GM23338 (cell line): Measurements from ENCODE around the gene IL1A. TPM values are rescaled to one million over a fixed set of nuclear protein-coding genes. Genes with fewer than 3 reads are reported as not detected.

Source experiments
- ATAC-seq: fragments of 200-7000 bp; cut with Tn5 transposase; 3 replicates; pipeline ENCODE4 v1.9.1; 2020
- DNase-seq: peaks from one replicate; pipeline ENCODE4 v3.0.0-alpha.2; 2015; ENCODE audit warnings: low spot score
- H2AFZ ChIP-seq: fragments of 200-600 bp; sonication (generic); 2 replicates; pipeline ENCODE4 v1.8.0; 2016; ENCODE audit warnings: antibody characterized with exemption, mild to moderate bottlenecking, moderate library complexity
- H3F3A ChIP-seq: fragments of 200-600 bp; sonication (generic); replicated peaks from 2 replicates; pipeline ENCODE4 v1.8.0; 2017; ENCODE audit warnings: antibody characterized with exemption, mixed run types, low read depth
- H3K27ac ChIP-seq: fragments of 200-600 bp; sonication (generic); 2 replicates; pipeline ENCODE4 v1.6.1; 2016; ENCODE audit warnings: low read depth
- H3K27me3 ChIP-seq: fragments of 200-600 bp; sonication (generic); 2 replicates; pipeline ENCODE4 v1.8.0; 2016; ENCODE audit warnings: mild to moderate bottlenecking, mixed run types, moderate library complexity; ENCODE audit not compliant: insufficient read depth
- H3K36me3 ChIP-seq: fragments of 200-600 bp; sonication (generic); 2 replicates; pipeline ENCODE4 v1.8.0; 2016; ENCODE audit warnings: mild to moderate bottlenecking; ENCODE audit not compliant: insufficient read depth
- H3K4me1 ChIP-seq: fragments of 200-600 bp; sonication (generic); 2 replicates; pipeline ENCODE4 v1.8.0; 2016; ENCODE audit warnings: mild to moderate bottlenecking, moderate library complexity; ENCODE audit not compliant: insufficient read depth
- H3K4me2 ChIP-seq: fragments of 200-600 bp; sonication (generic); 2 replicates; pipeline ENCODE4 v1.7.1; 2017; ENCODE audit warnings: mixed run types
- H3K4me3 ChIP-seq: fragments of 200-600 bp; sonication (generic); 2 replicates; pipeline ENCODE4 v1.6.1; 2016; ENCODE audit warnings: mixed run types
- H3K79me2 ChIP-seq: fragments of 200-600 bp; sonication (generic); replicated peaks from 2 replicates; pipeline ENCODE4 v1.8.0; 2017; ENCODE audit warnings: mild to moderate bottlenecking; ENCODE audit not compliant: insufficient read depth
- H3K9me2 ChIP-seq: fragments of 200-600 bp; sonication (generic); 2 replicates; pipeline ENCODE4 v1.8.0; 2017; ENCODE audit not compliant: insufficient read depth
- H4K20me1 ChIP-seq: fragments of 200-600 bp; sonication (generic); replicated peaks from 2 replicates; pipeline ENCODE4 v1.8.0; 2017; ENCODE audit warnings: mild to moderate bottlenecking; ENCODE audit not compliant: insufficient read depth
- H3K27ac Mint-ChIP-seq: 2 replicates; pipeline ENCODE4 v1.8.0; 2020; ENCODE audit warnings: inconsistent platforms, mild to moderate bottlenecking, moderate library complexity, mixed read lengths
- H3K27me3 Mint-ChIP-seq: 3 replicates; pipeline ENCODE4 v1.8.0; 2022; ENCODE audit warnings: low read depth, mild to moderate bottlenecking, moderate library complexity, mixed read lengths, inconsistent platforms; ENCODE audit not compliant: insufficient read depth, poor library complexity
- H3K36me3 Mint-ChIP-seq: 3 replicates; pipeline ENCODE4 v1.8.0; 2021; ENCODE audit warnings: low read depth, mild to moderate bottlenecking, inconsistent platforms, moderate library complexity, mixed read lengths
- H3K4me1 Mint-ChIP-seq: 3 replicates; pipeline ENCODE4 v1.8.0; 2020; ENCODE audit warnings: mild to moderate bottlenecking, inconsistent platforms, mixed read lengths
- H3K4me3 Mint-ChIP-seq: 3 replicates; pipeline ENCODE4 v1.8.0; 2021; ENCODE audit warnings: moderate library complexity, mild to moderate bottlenecking, inconsistent platforms, mixed read lengths
- H3K9me3 Mint-ChIP-seq: 3 replicates; pipeline ENCODE4 v1.8.0; 2020; ENCODE audit warnings: moderate library complexity, mild to moderate bottlenecking, inconsistent platforms, mixed read lengths
- CREB1 ChIP-seq: fragments of 250-450 bp; sonication (Bioruptor Pico); IDR thresholded peaks from 2 replicates; pipeline ENCODE4 v1.5.0; 2020; ENCODE audit warnings: low read depth, mild to moderate bottlenecking, moderate library complexity
- CTCF ChIP-seq, 2 experiments: fragments of 200-600 bp in 1 of 2; sonication (generic) in 1 of 2; conservative IDR thresholded peaks; 2 replicates each; pipeline versions ENCODE4 v1.5.1 to v1.6.1; 2016 to 2017; ENCODE audit warnings: antibody characterized with exemption in 2 of 2, low read depth in 2 of 2, mild to moderate bottlenecking in 2 of 2, moderate library complexity in 1 of 2
- ETS1 ChIP-seq: IDR thresholded peaks from 2 replicates; pipeline ENCODE4 v1.6.1; 2016; ENCODE audit warnings: antibody characterized with exemption
- EZH2 ChIP-seq: fragments of 200-600 bp; sonication (generic); IDR thresholded peaks from one replicate; pipeline ENCODE4 v1.8.0; 2017; ENCODE audit warnings: antibody characterized with exemption, mild to moderate bottlenecking, low read depth; ENCODE audit not compliant: unreplicated experiment
- EZH2phosphoT487 ChIP-seq: fragments of 200-600 bp; sonication (generic); IDR thresholded peaks from one replicate; pipeline ENCODE4 v1.8.1; 2018; ENCODE audit warnings: antibody characterized with exemption; ENCODE audit not compliant: unreplicated experiment
- JUNB ChIP-seq: IDR thresholded peaks from one replicate; pipeline ENCODE4 v1.6.1; 2016; ENCODE audit warnings: antibody characterized with exemption; ENCODE audit not compliant: unreplicated experiment
- NANOG ChIP-seq: IDR thresholded peaks from 2 replicates; pipeline ENCODE4 v1.6.1; 2016; ENCODE audit warnings: antibody characterized with exemption, borderline replicate concordance
- POLR2AphosphoS5 ChIP-seq: IDR thresholded peaks from 2 replicates; pipeline ENCODE4 v1.6.1; 2016; ENCODE audit warnings: antibody characterized with exemption, low read depth
- STAT1 ChIP-seq: IDR thresholded peaks from one replicate; pipeline ENCODE4 v1.6.1; 2016; ENCODE audit warnings: antibody characterized with exemption; ENCODE audit not compliant: unreplicated experiment
- ZNF114 ChIP-seq: fragments of 250-450 bp; sonication (Bioruptor Pico); IDR thresholded peaks from 2 replicates; pipeline ENCODE4 v1.5.0; 2020; ENCODE audit warnings: mild to moderate bottlenecking, moderate library complexity
- ZNF331 ChIP-seq: fragments of 250-450 bp; sonication (Bioruptor Pico); IDR thresholded peaks from 2 replicates; pipeline ENCODE4 v1.5.0; 2020; ENCODE audit warnings: low read depth, mild to moderate bottlenecking, moderate library complexity
- ZNF462 ChIP-seq: fragments of 250-450 bp; sonication (Bioruptor Pico); IDR thresholded peaks from 2 replicates; pipeline ENCODE4 v1.5.0; 2020; ENCODE audit warnings: mild to moderate bottlenecking, moderate library complexity
- polyA plus RNA-seq: library from polyadenylated mRNA; unstranded; fragments of >200 nt; fragmentation: Nextera tagmentation; extraction: Ambion mirVana; gene quantifications from 2 replicates; pipeline ENCODE4 v1.2.1, GENCODE V29; 2016
- total RNA-seq: library from RNA; depleted of rRNA; stranded (reverse); fragments of >200 nt; shearing (Covaris generic); gene quantifications from 2 replicates; pipeline ENCODE4 v1.2.3, GENCODE V29; 2014

IL1A gene
- total and polyA plus RNA-seq, 2 experiments from 2014 or later, result 0.65 to 0.73 TPM

- ATAC-seq (no peak), DNase-seq (no peak)
- Histone ChIP-seq H3K27ac (no peak overlapping the region), H3K4me3 (no peak overlapping the region), H3K79me2 (no peaks in the 10 kb centered on the region), H3K9me2 (peaks cover 5% of the 10 kb centered on the region; the same call in 1 of the 2 replicates), H3K27me3 (no peaks in the 10 kb centered on the region), H3K36me3 (no peaks in the 10 kb centered on the region), H3F3A (no peaks in the 10 kb centered on the region), H3K4me1 (no peaks in the 10 kb centered on the region), H3K4me2 (no peak overlapping the region), H4K20me1 (no peaks in the 10 kb centered on the region), H2AFZ (no peak overlapping the region)
- Mint-ChIP-seq H3K9me3 (peaks cover 3% of the 10 kb centered on the region; the same call in 1 of the 3 replicates), H3K4me1 (peaks cover 3% of the 10 kb centered on the region; the same call in 2 of the 3 replicates), H3K27me3 (no peaks in the 10 kb centered on the region), H3K36me3 (no peaks in the 10 kb centered on the region), H3K27ac (no peak overlapping the region), H3K4me3 (no peak overlapping the region)
- TF ChIP-seq ZNF114 (CRISPR knock-in tag) (no peak), CREB1 (no peak), CTCF (conservative IDR thresholded peaks at IDR 0.05; ENCODE audit: low read depth in 2 of 2) (no peak), NANOG (no peak), JUNB (no peak), POLR2AphosphoS5 (no peak), STAT1 (no peak), ZNF462 (CRISPR knock-in tag) (no peak), EZH2 (no peak), ZNF331 (CRISPR knock-in tag) (no peak), EZH2phosphoT487 (no peak), ETS1 (no peak)
Measured at GRCh38 chr2:112830682-112831512, 46.6 kb upstream of the IL1A start.
